GM10248 (cell line): ENCODE measurements around the gene GRM3.

Source experiments
- CTCF ChIA-PET: fragments of 300-600 bp; sonication (Branson Sonifier 250); formaldehyde crosslinking; extraction: SDS; loops from one replicate; lab custom pipeline; 2021; ENCODE audit warnings: antibody characterized with exemption; lab: Yijun Ruan, JAX
- POLR2A ChIA-PET: fragments of 350-650 bp; sonication (Branson Sonifier 250); formaldehyde crosslinking; extraction: SDS; loops from one replicate; lab custom pipeline; 2020; ENCODE audit warnings: antibody characterized with exemption; lab: Yijun Ruan, JAX
- DNase-seq: peaks from one replicate; pipeline ENCODE4 v3.0.0; 2012; ENCODE audit errors: extremely low spot score
- TF ChIP-seq, protein P1 (sequence below): IDR thresholded peaks from 2 replicates; pipeline ENCODE4 v1.5.1; 2012; ENCODE audit warnings: mild to moderate bottlenecking, low read depth; ENCODE audit errors: extremely low read depth, missing control alignments, control extremely low read depth

Gene GRM3

DNA sequence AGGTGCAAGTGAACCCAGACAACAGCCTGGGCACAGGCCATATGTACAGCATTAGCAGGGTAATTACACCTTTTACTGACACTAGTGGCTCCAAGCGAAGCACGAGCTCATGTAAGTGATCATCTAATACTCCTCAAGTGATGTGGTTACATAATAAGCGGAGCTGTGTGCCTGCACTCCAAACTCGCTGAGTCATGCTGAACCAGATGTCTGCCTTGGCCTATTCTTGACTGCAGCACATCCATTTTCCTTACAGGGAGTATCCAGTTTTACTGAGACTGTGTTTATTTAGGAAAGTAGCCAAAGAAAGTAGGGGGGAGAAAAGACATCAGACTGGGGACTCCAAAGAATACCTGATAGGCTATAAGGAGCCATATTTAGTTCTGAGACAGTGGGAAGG, 90.1 kb downstream of the GRM3 start:
- CTCF ChIA-PET, result no interaction called here
- DNase-seq, result no peak
- POLR2A ChIA-PET, result no interaction called here

DNA sequence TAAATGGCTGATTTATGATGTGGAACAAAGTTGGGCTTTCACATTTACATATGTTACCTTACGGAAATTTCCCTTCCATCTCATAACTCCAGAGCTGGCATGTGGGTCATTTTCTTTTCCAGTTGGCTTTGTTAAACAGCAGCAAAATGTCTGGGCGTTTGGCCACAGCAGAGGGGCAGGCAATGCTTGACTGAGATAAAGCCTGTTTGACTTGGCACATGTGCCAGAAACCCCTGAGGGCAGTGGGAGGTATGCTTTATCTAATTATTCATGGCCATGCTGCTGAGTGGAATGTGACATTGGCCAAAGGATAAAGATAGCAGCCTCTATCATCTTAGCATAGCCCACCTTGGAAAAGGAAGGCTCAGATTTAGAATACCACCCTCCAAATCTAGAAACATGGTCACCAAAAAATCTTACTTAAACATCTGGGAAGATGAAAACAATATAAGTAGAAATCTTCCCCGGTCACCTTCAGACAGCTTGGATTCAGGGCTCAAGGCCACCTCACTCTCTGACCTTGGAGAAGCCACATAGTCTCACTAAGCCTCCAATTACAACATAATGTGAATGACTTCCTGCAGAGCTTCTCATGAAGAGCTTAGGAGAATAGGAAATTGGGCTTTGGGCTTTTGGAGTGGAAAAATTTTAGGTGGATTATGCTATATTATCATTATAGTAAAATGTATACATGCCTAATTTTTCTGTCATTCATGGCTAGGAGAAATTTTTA, 101.5 kb downstream of the GRM3 start:
- CTCF ChIA-PET, result interaction anchor here (1.0 kb wide), 1 partner anchor 69 kb away, joined by 3 read pairs; no protein-coding TSS in a partner anchor
- DNase-seq, result no peak
- TF ChIP-seq, protein P1, sequence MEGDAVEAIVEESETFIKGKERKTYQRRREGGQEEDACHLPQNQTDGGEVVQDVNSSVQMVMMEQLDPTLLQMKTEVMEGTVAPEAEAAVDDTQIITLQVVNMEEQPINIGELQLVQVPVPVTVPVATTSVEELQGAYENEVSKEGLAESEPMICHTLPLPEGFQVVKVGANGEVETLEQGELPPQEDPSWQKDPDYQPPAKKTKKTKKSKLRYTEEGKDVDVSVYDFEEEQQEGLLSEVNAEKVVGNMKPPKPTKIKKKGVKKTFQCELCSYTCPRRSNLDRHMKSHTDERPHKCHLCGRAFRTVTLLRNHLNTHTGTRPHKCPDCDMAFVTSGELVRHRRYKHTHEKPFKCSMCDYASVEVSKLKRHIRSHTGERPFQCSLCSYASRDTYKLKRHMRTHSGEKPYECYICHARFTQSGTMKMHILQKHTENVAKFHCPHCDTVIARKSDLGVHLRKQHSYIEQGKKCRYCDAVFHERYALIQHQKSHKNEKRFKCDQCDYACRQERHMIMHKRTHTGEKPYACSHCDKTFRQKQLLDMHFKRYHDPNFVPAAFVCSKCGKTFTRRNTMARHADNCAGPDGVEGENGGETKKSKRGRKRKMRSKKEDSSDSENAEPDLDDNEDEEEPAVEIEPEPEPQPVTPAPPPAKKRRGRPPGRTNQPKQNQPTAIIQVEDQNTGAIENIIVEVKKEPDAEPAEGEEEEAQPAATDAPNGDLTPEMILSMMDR, result no peak
- POLR2A ChIA-PET, result no interaction called here

More for the DNA sequence above, 90.1 kb downstream of the GRM3 start:
- TF ChIP-seq, protein P1, result no peak

DNA sequence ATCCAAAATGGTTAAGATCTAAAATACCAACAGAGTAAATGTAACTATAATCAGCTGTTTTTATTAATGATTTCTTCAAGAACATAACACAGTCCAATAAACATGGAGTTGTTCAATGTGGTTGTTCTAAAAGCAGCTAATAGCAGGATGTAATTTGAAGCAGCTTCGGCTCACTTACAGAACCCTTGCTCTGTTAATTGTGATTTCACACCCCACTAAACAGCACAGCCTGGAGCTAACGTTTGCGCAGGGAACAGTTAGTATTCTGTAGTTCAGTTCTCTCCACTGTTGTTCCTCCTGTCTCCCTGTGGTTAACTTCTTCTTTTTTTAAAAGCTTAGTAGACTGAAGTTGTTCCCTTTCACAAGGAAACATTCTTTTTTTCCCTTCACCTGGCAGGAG, 104.0 kb downstream of the GRM3 start:
- TF ChIP-seq, protein P1, result no peak
- DNase-seq, result no peak
- POLR2A ChIA-PET, result no interaction called here
- CTCF ChIA-PET, result interaction anchor here (1.0 to 1.8 kb wide), 6 partner anchors 10 to 67 kb away, joined by 3 to 6 read pairs (median 4); no protein-coding TSS in a partner anchor

DNA sequence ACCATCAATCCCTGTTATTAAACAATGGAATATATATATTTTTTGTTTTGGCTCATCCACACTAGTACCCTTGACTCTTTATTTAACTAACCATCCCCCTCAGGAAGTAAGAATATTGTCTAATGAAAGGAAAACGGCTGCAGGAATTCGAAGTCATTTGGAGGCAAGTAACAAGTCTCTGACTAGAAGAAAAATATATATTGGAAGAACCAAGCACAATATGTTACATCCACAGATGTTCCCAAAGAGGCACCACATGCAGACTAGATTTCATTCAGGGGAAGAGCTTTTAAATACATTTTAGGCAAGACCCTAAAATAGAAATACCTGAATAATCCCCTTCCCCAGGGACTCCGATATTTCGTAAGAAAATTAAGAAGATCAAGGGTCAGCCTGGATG, 104.5 kb downstream of the GRM3 start:
- TF ChIP-seq, protein P1, result no peak
- DNase-seq, result no peak
- ChIA-PET POLR2A (no interaction called here), CTCF (interaction anchor here (1.2 to 1.8 kb wide), 2 partner anchors 40 to 65 kb away, joined by 4 read pairs; no protein-coding TSS in a partner anchor)

DNA sequence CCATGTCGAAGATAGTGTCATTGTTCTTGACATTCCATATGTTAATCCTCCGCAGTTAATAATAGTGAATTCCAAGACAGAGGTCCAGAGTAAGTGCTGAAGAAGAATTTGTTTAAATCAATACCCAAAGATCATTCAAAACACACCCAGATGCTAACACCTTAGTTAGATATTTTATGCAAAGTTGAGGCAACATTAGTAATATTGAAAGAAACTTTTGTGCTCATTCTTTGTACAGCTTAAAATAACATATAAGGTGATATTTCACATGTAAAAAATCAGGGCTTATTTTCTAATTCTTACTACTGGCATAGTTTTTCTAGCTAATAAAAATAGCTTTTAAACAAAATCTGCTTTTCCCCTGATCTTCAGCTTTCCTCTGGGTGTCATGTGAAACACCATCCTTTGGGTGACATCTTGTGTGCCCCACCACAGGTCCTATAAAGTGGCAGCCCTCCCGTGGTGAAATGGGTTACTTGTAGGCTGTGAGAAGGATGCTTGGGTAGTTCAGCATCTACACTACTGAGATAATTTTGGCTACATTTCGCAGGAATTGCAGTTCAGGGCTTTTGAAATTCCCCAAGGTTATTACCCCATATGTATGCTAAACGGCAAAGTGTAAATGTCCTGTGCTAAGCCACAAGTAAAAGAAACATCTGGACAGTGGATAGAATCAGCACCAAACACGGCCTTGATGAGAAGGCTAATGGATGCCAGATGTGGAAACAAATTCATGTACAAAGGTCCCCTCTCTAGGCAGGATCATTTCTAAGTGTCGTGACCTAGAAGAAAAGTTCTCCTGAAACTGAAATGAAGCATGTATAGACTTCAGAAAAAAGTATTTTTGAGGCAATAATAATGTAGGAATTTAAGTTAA, 105.4 kb downstream of the GRM3 start:
- CTCF ChIA-PET, result interaction anchor here (1.0 to 1.8 kb wide), 3 partner anchors 11 to 66 kb away, joined by 3 to 8 read pairs (median 4); no protein-coding TSS in a partner anchor

More for the DNA sequence above, 105.4 kb downstream of the GRM3 start:
- TF ChIP-seq, protein P1, result no peak
- DNase-seq, result no peak
- POLR2A ChIA-PET, result no interaction called here
